Stomach (tissue), 9 donors: ENCODE measurements around the gene ANKLE1. TPM values are rescaled to one million over a fixed set of nuclear protein-coding genes. Genes with fewer than 3 reads are reported as not detected.

Experiments used
- DNase-seq, 2 donors: peaks; one replicate each; pipeline versions ENCODE4 v3.0.0 to v3.0.0-alpha.2; 2013 to 2019
- H3K27ac ChIP-seq, 5 donors: fragments of 200-600 bp in 4 of 5; sonication (generic) in 4 of 5; one replicate each; pipeline ENCODE4 v1.5.1; 2013 to 2019; ENCODE audit warnings: mild to moderate bottlenecking in 1 of 5, moderate library complexity in 1 of 5
- H3K27me3 ChIP-seq, 3 donors: fragments of 200-600 bp; sonication (generic); one replicate each; pipeline ENCODE4 v1.5.1; 2017 to 2019; ENCODE audit warnings: mixed run types in 1 of 3
- H3K36me3 ChIP-seq, 4 donors: fragments of 200-600 bp; sonication (generic); 1 replicate in 3 of 4; 2 replicates in 1 of 4; pipeline ENCODE4 v1.5.1; 2016 to 2019
- H3K4me1 ChIP-seq, 4 donors: fragments of 200-600 bp; sonication (generic); one replicate each; pipeline ENCODE4 v1.5.1; 2016 to 2019
- H3K4me3 ChIP-seq, 4 donors: fragments of 200-600 bp; sonication (generic) in 3 of 4; one replicate each; pipeline ENCODE4 v1.5.1; 2016 to 2019; ENCODE audit warnings: mild to moderate bottlenecking in 1 of 4
- H3K9me3 ChIP-seq, 4 donors: fragments of 200-600 bp; sonication (generic); one replicate each; pipeline ENCODE4 v1.5.1; 2016 to 2019
- CTCF ChIP-seq, 7 experiments: fragments of 450-650 bp in 4 of 7; fragments of 200-600 bp in 3 of 7; sonication (generic) in 3 of 7; IDR thresholded peaks; one replicate each; pipeline ENCODE4 v1.5.1; 2016 to 2019; ENCODE audit warnings: antibody characterized with exemption in 7 of 7, control low read depth in 2 of 7, mild to moderate bottlenecking in 1 of 7
- EP300 ChIP-seq: sonication (generic); formaldehyde crosslinking; IDR thresholded peaks from one replicate; pipeline ENCODE4 v1.6.1; 2017; ENCODE audit warnings: antibody characterized with exemption
- POLR2A ChIP-seq, 4 donors: fragments of 450-650 bp; IDR thresholded peaks; one replicate each; pipeline ENCODE4 v1.6.1; 2016; ENCODE audit warnings: antibody characterized with exemption in 4 of 4, control low read depth in 2 of 4, mild to moderate bottlenecking in 1 of 4, moderate library complexity in 1 of 4
- POLR2AphosphoS5 ChIP-seq, 3 donors: sonication (generic); formaldehyde crosslinking; IDR thresholded peaks; one replicate each; pipeline ENCODE4 v1.6.1; 2016; ENCODE audit warnings: antibody characterized with exemption in 3 of 3
- WGBS, 5 donors: extraction: QIAGEN DNeasy Blood & Tissue Kit in 3 of 5; methylation state at CpG; one replicate each; pipeline versions ENCODE4 v1.1.5 to v1.1.7; 2013 to 2018; 5-methylcytosine and 5-hydroxymethylcytosine counted together
- intact Hi-C: fragments of 100-400 bp; cut with DNase I; formaldehyde crosslinking; loops from one replicate; pipeline ENCODE4 v1.15.1; 2023; ENCODE audit warnings: low total_unique reads
- polyA plus RNA-seq, 3 donors: library from polyadenylated mRNA; stranded (reverse); fragments of 200-250 nt; gene quantifications; one replicate each; pipeline ENCODE4 v1.2.3, GENCODE V29; 2013
- total RNA-seq, 5 donors: library from RNA; depleted of rRNA; stranded (reverse); fragments of >200 nt; gene quantifications; one replicate each; pipeline versions ENCODE4 v1.1.0 to v1.2.3, GENCODE V29; 2014 to 2016
- donor health status: healthy with polysubstance abuse.
- donor health status: Bipolar disorder and iron deficiency.
- donor health status: healthy.

ANKLE1 gene
- total and polyA plus RNA-seq, 8 donors = 0.18 to 0.63 TPM; not detected in 6

GRCh38 chr19:17248011-17248776 is 33.5 kb upstream of the ANKLE1 start:
- Histone ChIP-seq H3K9me3 (no peaks in the 10 kb centered on the region), H3K4me1 (peaks cover 31 to 54% (median 40%) of the 10 kb centered on the region in 4 donors), H3K4me3 (no peak overlapping the region), H3K27ac (peak overlapping the region; percentile 3 to 95 (median 87)), H3K27me3 (no peaks in the 10 kb centered on the region), H3K36me3 (no peaks in the 10 kb centered on the region)
- WGBS, 5 donors = 51 to 63% (median 56%) methylated on average over 16 to 21 of the region's 21 CpGs
- TF ChIP-seq POLR2AphosphoS5 (IDR thresholded peaks at IDR 0.05) = peak in 1 of 3 donors; percentile 14
- no peak for TF ChIP-seq POLR2A (IDR thresholded peaks at IDR 0.05)
- TF ChIP-seq CTCF (IDR thresholded peaks at IDR 0.05) = no peak
- intact Hi-C loops = no loop called here
- DNase-seq = peak; percentile 60 to 84

- H3K9me3 ChIP-seq = no peaks in the 10 kb centered on the region
- intact Hi-C loops = no loop called here
- H3K27me3 ChIP-seq = no peaks in the 10 kb centered on the region
- no peaks in the 10 kb centered on the region for H3K36me3 ChIP-seq
- peaks cover 23 to 41% (median 26%) of the 10 kb centered on the region in 4 donors for H3K4me1 ChIP-seq
- no peak overlapping the region for H3K4me3 ChIP-seq
- TF ChIP-seq POLR2AphosphoS5 (IDR thresholded peaks at IDR 0.05) (no peak), POLR2A (IDR thresholded peaks at IDR 0.05) (no peak), CTCF (IDR thresholded peaks at IDR 0.05) (no peak), EP300 (no peak)
- H3K27ac ChIP-seq = no peak overlapping the region
- 74 to 91% (median 87%) methylated on average over 8 to 15 of the region's 15 CpGs for WGBS, 5 donors
- no peak for DNase-seq
These were observed 31.7 kb upstream of the ANKLE1 start for GRCh38 chr19:17249887-17250548.

- intact Hi-C loops = no loop called here
- WGBS, 5 donors = 72 to 81% (median 78%) methylated on average over 10 of the region's 10 CpGs
- peaks cover 0 to 7% (median 3%) of the 10 kb centered on the region in 4 donors for H3K9me3 ChIP-seq
- DNase-seq = no peak
- H3K36me3 ChIP-seq = no peaks in the 10 kb centered on the region
- H3K4me3 ChIP-seq = no peak overlapping the region
- TF ChIP-seq CTCF (IDR thresholded peaks at IDR 0.05) (no peak), EP300 (no peak), POLR2A (IDR thresholded peaks at IDR 0.05) (no peak), POLR2AphosphoS5 (IDR thresholded peaks at IDR 0.05) (no peak)
- H3K27me3 ChIP-seq = no peaks in the 10 kb centered on the region
- no peak overlapping the region for H3K27ac ChIP-seq
- peaks cover 0 to 5% (median 0%) of the 10 kb centered on the region in 4 donors for H3K4me1 ChIP-seq
These were observed 27.1 kb upstream of the ANKLE1 start for GRCh38 chr19:17254636-17255035.

GRCh38 chr19:17255150-17255621 is 26.5 kb upstream of the ANKLE1 start:
- Histone ChIP-seq H3K36me3 (no peaks in the 10 kb centered on the region), H3K4me3 (no peak overlapping the region), H3K27me3 (no peaks in the 10 kb centered on the region), H3K27ac (peak overlapping the region in 1 of 5 donors; percentile 4), H3K9me3 (peaks cover 0 to 9% (median 4%) of the 10 kb centered on the region in 4 donors), H3K4me1 (no peaks in the 10 kb centered on the region)
- intact Hi-C loops = no loop called here
- DNase-seq = peak in 1 of 2 donors; percentile 36
- TF ChIP-seq EP300 = no peak
- TF ChIP-seq POLR2A (IDR thresholded peaks at IDR 0.05) = no peak
- no peak for TF ChIP-seq CTCF (IDR thresholded peaks at IDR 0.05)
- no peak for TF ChIP-seq POLR2AphosphoS5 (IDR thresholded peaks at IDR 0.05)
- 35 to 58% (median 56%) methylated on average over 17 to 18 of the region's 18 CpGs for WGBS, 5 donors
